ENCODE data around the gene AKT2.

The AKT2 gene

GRCh38 chr19:40322271-40322610, 37.1 kb upstream of the AKT2 start:
- no peak for TF ChIP-seq CTCF (IDR thresholded peaks at IDR 0.05; ENCODE audit: borderline replicate concordance, extremely low read depth, low read length, poor library complexity, severe bottlenecking)
- no peak for TF ChIP-seq EZH2 (IDR thresholded peaks at IDR 0.05; ENCODE audit: borderline replicate concordance, low read depth, low read length, severe bottlenecking)
- H3K9ac ChIP-seq (ENCODE audit: low read depth, low read length), result no peak overlapping the region
- H3K79me2 ChIP-seq (ENCODE audit: insufficient read depth, low read length), result no peaks in the 10 kb centered on the region
- no peaks in the 10 kb centered on the region for H3K4me1 ChIP-seq (ENCODE audit: insufficient read depth, low read length)
- peaks cover 6% of the 10 kb centered on the region; the same call in 1 of the 2 replicates for H4K20me1 ChIP-seq (ENCODE audit: insufficient read depth, low read length)
- no peaks in the 10 kb centered on the region for H3K9me3 ChIP-seq (ENCODE audit: insufficient read depth, low read length, severe bottlenecking)
- H3K27ac ChIP-seq (ENCODE audit: low read length), result no peak overlapping the region
- no peak overlapping the region for H3K4me2 ChIP-seq (ENCODE audit: insufficient read depth, low read length)
- ATAC-seq (ENCODE audit: insufficient read depth, low read depth) (no peak), DNase-seq (no peak)
- no peak overlapping the region for H2AFZ ChIP-seq (ENCODE audit: low read depth, low read length)
- H3K4me3 ChIP-seq (ENCODE audit: low read depth in 1 of 2, low read length in 2 of 2), result no peak overlapping the region
- no peaks in the 10 kb centered on the region for H3K27me3 ChIP-seq (ENCODE audit: insufficient read depth, low read length, poor library complexity)
- peaks cover 82% of the 10 kb centered on the region for H3K36me3 ChIP-seq (ENCODE audit: insufficient read depth, low read length)

DNA sequence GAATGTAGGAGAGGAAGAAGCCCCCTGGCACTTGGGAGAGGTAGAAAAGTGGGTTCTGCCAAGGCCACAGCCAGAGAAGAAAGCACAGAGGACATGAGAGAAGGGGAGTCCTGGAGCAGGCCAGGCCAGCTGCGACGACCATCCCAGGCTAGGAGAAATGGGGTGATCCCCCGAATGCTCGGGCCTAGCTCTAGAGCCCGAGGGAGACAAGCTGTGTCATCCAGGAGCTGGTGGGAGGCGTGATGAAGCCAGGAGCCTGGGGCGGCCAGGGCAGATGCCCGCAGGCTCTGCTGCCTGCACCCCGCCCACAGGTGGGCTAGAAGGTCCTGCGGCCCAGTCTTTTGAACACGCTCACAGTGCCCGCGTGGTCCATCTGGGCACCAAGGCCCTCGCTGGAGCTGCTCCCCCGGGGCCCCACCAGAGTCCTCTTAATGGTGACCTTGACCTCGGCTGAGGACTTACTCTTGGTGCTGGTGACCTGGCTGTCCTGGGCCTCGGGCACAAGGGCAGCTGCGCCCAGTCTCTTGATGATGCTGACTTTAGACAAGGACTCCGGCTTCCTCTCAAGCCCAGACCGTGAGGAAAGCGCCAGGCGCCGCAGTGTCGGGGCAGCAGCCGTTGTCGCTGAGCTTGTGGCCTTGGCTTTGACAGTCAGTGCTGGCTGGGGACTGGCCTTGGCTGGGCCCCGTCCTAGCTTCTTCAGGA, 36.6 kb upstream of the AKT2 start:
- no peaks in the 10 kb centered on the region for H3K27me3 ChIP-seq (ENCODE audit: insufficient read depth, low read length, poor library complexity)
- no peak for ATAC-seq (ENCODE audit: insufficient read depth, low read depth)
- H3K9ac ChIP-seq (ENCODE audit: low read depth, low read length), result no peak overlapping the region
- no peaks in the 10 kb centered on the region for H3K79me2 ChIP-seq (ENCODE audit: insufficient read depth, low read length)
- no peak overlapping the region for H3K27ac ChIP-seq (ENCODE audit: low read length)
- no peak for TF ChIP-seq CTCF (IDR thresholded peaks at IDR 0.05; ENCODE audit: borderline replicate concordance, extremely low read depth, low read length, poor library complexity, severe bottlenecking)
- TF ChIP-seq EZH2 (IDR thresholded peaks at IDR 0.05; ENCODE audit: borderline replicate concordance, low read depth, low read length, severe bottlenecking), result no peak
- no peak overlapping the region for H3K4me2 ChIP-seq (ENCODE audit: insufficient read depth, low read length)
- no peaks in the 10 kb centered on the region for H3K4me1 ChIP-seq (ENCODE audit: insufficient read depth, low read length)
- H3K36me3 ChIP-seq (ENCODE audit: insufficient read depth, low read length), result peaks cover 82% of the 10 kb centered on the region
- no peak overlapping the region for H3K4me3 ChIP-seq (ENCODE audit: low read depth in 1 of 2, low read length in 2 of 2)
- no peak for DNase-seq
- no peak overlapping the region for H2AFZ ChIP-seq (ENCODE audit: low read depth, low read length)
- H4K20me1 ChIP-seq (ENCODE audit: insufficient read depth, low read length), result peaks cover 6% of the 10 kb centered on the region; the same call in 1 of the 2 replicates
- no peaks in the 10 kb centered on the region for H3K9me3 ChIP-seq (ENCODE audit: insufficient read depth, low read length, severe bottlenecking)

DNA sequence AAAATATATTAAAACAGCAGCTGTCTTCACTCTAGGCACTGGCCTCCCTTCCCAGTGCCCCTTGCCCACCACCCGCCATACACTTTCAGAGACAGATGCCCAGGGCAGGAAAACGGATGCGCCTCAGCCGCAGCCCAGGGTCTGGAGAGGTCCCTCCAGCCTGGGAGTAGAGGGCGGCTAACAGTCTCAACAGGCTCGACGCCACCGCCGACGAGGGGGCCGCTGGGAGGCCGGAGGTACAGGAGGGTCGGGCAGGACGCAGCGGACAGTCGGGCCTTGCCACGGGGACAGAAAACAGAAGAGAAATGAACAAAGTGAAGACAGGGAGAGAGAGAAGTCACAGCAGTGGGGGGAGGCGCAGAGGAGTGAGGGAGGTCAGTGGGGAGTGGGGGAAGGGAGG, 35.9 kb upstream of the AKT2 start:
- ATAC-seq (ENCODE audit: insufficient read depth, low read depth), result no peak
- H2AFZ ChIP-seq (ENCODE audit: low read depth, low read length), result no peak overlapping the region
- H3K4me1 ChIP-seq (ENCODE audit: insufficient read depth, low read length), result no peaks in the 10 kb centered on the region
- H3K9me3 ChIP-seq (ENCODE audit: insufficient read depth, low read length, severe bottlenecking), result no peaks in the 10 kb centered on the region
- H3K9ac ChIP-seq (ENCODE audit: low read depth, low read length), result no peak overlapping the region
- no peaks in the 10 kb centered on the region for H3K27me3 ChIP-seq (ENCODE audit: insufficient read depth, low read length, poor library complexity)
- no peak overlapping the region for H3K4me2 ChIP-seq (ENCODE audit: insufficient read depth, low read length)
- H3K27ac ChIP-seq (ENCODE audit: low read length), result no peak overlapping the region
- TF ChIP-seq EZH2 (IDR thresholded peaks at IDR 0.05; ENCODE audit: borderline replicate concordance, low read depth, low read length, severe bottlenecking), result no peak
- no peak for TF ChIP-seq CTCF (IDR thresholded peaks at IDR 0.05; ENCODE audit: borderline replicate concordance, extremely low read depth, low read length, poor library complexity, severe bottlenecking)
- DNase-seq, result no peak
- H3K36me3 ChIP-seq (ENCODE audit: insufficient read depth, low read length), result peaks cover 82% of the 10 kb centered on the region
- H3K4me3 ChIP-seq (ENCODE audit: low read depth in 1 of 2, low read length in 2 of 2), result no peak overlapping the region
- no peaks in the 10 kb centered on the region for H3K79me2 ChIP-seq (ENCODE audit: insufficient read depth, low read length)
- peaks cover 2% of the 10 kb centered on the region; the same call in 1 of the 2 replicates for H4K20me1 ChIP-seq (ENCODE audit: insufficient read depth, low read length)
